ENCODE results near the gene PIK3AP1. TPM values are rescaled to one million over a fixed set of nuclear protein-coding genes. Genes with fewer than 3 reads are reported as not detected.
"Not testable (repeated sequence)": the region's sequence is repeated elsewhere in the genome, so short reads cannot be mapped to it uniquely, and the experiment has no call there.

PIK3AP1 gene
- total RNA-seq, 1 experiment from 2014 or later: 4.3 TPM

DNA sequence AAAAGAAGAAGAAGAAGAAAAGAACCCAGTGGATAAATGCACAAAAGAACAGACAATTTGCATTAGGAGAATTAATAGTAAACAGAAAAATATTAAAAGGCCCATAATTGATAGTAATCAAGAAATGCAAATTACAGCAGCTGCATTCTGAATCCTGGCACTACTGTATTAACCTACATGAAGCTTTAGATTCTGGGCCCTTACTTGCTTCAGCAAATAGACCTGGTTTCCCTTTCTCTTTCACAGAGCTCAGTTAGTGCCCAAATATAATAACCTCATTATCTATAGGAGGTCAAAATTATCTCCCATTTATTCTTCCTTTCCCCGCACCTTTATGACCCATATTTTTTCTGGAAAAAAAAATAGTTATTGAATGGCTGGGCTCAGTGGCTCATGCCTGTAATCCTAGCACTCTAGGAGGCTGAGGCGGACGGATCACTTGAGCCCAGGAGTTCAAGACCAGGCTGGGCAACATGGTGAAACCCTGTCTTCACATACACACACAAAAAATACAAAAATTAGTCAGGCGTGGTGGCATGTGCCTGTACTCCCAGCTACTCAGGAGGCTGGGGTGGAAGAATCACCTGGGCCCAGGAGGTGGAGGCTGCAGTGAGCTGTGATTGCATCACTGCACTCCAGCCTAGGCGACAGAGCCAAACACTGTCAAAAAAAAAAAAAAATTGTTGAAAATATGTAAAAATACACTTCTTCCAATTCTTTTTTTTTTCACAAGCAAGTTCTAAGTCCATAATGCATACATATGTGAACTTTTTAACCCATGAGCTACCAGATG, 36.0 kb upstream of the PIK3AP1 start (continued):
- TF ChIP-seq, protein P1, sequence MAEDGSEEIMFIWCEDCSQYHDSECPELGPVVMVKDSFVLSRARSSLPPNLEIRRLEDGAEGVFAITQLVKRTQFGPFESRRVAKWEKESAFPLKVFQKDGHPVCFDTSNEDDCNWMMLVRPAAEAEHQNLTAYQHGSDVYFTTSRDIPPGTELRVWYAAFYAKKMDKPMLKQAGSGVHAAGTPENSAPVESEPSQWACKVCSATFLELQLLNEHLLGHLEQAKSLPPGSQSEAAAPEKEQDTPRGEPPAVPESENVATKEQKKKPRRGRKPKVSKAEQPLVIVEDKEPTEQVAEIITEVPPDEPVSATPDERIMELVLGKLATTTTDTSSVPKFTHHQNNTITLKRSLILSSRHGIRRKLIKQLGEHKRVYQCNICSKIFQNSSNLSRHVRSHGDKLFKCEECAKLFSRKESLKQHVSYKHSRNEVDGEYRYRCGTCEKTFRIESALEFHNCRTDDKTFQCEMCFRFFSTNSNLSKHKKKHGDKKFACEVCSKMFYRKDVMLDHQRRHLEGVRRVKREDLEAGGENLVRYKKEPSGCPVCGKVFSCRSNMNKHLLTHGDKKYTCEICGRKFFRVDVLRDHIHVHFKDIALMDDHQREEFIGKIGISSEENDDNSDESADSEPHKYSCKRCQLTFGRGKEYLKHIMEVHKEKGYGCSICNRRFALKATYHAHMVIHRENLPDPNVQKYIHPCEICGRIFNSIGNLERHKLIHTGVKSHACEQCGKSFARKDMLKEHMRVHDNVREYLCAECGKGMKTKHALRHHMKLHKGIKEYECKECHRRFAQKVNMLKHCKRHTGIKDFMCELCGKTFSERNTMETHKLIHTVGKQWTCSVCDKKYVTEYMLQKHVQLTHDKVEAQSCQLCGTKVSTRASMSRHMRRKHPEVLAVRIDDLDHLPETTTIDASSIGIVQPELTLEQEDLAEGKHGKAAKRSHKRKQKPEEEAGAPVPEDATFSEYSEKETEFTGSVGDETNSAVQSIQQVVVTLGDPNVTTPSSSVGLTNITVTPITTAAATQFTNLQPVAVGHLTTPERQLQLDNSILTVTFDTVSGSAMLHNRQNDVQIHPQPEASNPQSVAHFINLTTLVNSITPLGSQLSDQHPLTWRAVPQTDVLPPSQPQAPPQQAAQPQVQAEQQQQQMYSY (CRISPR knock-in tag; IDR thresholded peaks at IDR 0.05): no peak

DNA sequence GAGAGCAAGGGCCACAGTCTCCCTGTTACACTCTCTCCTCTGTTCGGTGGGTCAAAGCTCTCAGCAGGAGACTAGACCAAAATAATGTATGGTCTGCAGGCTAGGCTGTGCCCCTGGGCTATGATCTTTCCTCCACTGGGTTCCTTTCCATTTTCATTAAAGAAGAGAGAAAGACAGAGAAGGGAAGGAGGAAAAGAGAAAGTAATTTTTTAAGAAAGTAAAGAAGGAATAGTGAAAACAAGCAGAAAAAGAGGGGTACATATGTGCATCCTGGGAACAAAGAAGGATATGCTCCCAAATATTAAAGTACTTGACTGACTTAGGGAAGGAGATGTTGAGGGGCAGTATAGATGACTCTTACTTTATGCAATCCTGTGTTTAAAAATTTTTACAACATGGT, 33.6 kb upstream of the PIK3AP1 start:
- CTCF ChIA-PET: no interaction called here

DNA sequence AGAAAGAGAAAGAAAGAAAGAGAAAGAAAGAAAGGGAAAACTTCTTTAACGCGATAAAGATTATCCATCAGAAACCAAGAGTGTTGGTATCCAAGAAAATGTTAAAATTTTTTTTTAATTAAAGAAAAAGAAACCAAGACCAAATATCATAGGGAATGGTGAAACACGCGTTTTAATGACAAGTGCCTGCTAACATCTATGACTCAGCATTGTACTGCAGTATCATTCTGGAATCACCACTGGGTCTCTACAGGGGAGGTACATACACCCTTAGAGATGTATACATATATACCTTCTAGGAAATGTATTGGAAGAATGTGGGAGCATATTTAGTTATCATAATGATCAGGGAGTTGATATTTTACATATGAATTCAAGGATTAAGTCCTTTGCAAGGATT, 32.1 kb upstream of the PIK3AP1 start:
- ChIA-PET POLR2A (no interaction called here), CTCF (no interaction called here)
- Mint-ChIP-seq H3K27me3 (ENCODE audit: low read depth) (no peaks in the 10 kb centered on the region), H3K36me3 (no peaks in the 10 kb centered on the region), H3K9me3 (no peaks in the 10 kb centered on the region), H3K27ac (no peak overlapping the region), H3K4me3 (no peak overlapping the region), H3K4me1 (no peaks in the 10 kb centered on the region)
- TF ChIP-seq FOXP1 (CRISPR knock-in tag; IDR thresholded peaks at IDR 0.05; ENCODE audit: borderline replicate concordance) (no peak), GABPB1 (CRISPR knock-in tag; IDR thresholded peaks at IDR 0.05) (no peak), ETV6 (CRISPR knock-in tag; IDR thresholded peaks at IDR 0.05) (no peak), NR3C1 (CRISPR knock-in tag; conservative IDR thresholded peaks at IDR 0.05; ENCODE audit: low read depth) (no peak)
- TF ChIP-seq, protein P2, sequence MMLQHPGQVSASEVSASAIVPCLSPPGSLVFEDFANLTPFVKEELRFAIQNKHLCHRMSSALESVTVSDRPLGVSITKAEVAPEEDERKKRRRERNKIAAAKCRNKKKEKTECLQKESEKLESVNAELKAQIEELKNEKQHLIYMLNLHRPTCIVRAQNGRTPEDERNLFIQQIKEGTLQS (CRISPR knock-in tag; conservative IDR thresholded peaks at IDR 0.05): no peak
- TF ChIP-seq, protein P3, sequence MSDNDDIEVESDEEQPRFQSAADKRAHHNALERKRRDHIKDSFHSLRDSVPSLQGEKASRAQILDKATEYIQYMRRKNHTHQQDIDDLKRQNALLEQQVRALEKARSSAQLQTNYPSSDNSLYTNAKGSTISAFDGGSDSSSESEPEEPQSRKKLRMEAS (CRISPR knock-in tag; IDR thresholded peaks at IDR 0.05): no peak
- DNase-seq (ENCODE audit: low spot score) (no peak), ATAC-seq (no peak)

More for the DNA sequence above, 33.6 kb upstream of the PIK3AP1 start:
- H3K27ac Mint-ChIP-seq: no peak overlapping the region
- H3K4me3 Mint-ChIP-seq: no peak overlapping the region
- H3K36me3 Mint-ChIP-seq: no peaks in the 10 kb centered on the region
- H3K4me1 Mint-ChIP-seq: no peaks in the 10 kb centered on the region
- POLR2A ChIA-PET: no interaction called here
- TF ChIP-seq RELA (CRISPR knock-in tag; IDR thresholded peaks at IDR 0.05; ENCODE audit: borderline replicate concordance): no peak
- TF ChIP-seq, protein P4, sequence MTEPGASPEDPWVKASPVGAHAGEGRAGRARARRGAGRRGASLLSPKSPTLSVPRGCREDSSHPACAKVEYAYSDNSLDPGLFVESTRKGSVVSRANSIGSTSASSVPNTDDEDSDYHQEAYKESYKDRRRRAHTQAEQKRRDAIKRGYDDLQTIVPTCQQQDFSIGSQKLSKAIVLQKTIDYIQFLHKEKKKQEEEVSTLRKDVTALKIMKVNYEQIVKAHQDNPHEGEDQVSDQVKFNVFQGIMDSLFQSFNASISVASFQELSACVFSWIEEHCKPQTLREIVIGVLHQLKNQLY (CRISPR knock-in tag; IDR thresholded peaks at IDR 0.05): no peak
- no peaks in the 10 kb centered on the region for H3K27me3 Mint-ChIP-seq (ENCODE audit: low read depth)
- no peak for DNase-seq (ENCODE audit: low spot score)
- no peaks in the 10 kb centered on the region for H3K9me3 Mint-ChIP-seq
- ATAC-seq: no peak

DNA sequence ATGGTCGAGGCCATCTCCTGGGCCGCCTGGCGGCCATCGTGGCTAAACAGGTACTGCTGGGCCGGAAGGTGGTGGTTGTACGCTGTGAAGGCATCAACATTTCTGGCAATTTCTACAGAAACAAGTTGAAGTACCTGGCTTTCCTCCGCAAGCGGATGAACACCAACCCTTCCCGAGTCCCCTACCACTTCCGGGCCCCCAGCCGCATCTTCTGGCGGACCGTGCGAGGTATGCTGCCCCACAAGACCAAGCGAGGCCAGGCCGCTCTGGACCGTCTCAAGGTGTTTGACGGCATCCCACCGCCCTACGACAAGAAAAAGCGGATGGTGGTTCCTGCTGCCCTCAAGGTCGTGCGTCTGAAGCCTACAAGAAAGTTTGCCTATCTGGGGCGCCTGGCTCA, 30.0 kb upstream of the PIK3AP1 start:
- H3K9me3 Mint-ChIP-seq; H3K27ac Mint-ChIP-seq; DNase-seq (ENCODE audit: low spot score); H3K36me3 Mint-ChIP-seq; H3K4me3 Mint-ChIP-seq; H3K27me3 Mint-ChIP-seq (ENCODE audit: low read depth); H3K4me1 Mint-ChIP-seq; POLR2A ChIA-PET; ATAC-seq: not testable (repeated sequence)
- CTCF ChIA-PET: interaction anchor here (0.7 to 0.8 kb wide), 2 partner anchors 110 to 386 kb away, joined by 4 to 5 read pairs; no protein-coding TSS in a partner anchor

DNA sequence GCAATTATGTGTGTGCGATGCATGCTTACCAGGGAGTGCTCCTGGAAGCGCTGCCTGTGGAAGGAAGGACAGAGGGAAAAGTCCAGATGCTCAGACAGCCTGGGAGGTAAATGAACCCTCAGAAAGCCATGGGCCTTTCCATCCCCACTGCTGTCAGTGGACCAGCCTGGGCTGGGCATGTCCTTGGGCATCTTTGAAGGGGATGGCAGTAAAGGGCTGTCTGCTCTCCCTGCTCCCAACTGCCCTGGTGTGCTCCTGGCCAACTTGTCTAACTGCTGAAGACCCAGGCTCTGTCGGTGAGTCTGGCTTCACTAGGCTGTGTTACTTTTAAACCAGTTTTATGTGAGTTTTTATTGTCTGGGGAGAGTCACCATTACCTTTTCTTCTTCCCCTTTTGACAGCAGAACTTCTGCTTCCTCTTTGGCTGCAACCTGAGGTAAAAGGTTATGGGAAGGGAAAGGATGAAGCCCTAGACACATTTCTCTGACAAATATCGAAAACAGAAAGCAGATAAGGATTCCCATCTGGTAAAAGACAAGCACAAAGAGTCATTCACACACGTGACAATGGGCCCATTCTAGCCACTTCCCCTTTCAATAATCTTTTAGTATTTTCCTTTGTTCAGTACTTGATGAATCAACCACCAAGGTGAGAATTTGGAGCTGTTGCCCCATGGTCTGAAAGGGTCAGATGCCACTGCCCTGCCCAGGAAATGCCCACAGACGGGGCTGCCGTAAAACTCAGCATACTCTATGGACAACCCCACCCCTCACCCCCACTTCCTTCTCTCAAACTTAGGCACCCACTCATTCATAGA, 27.6 kb upstream of the PIK3AP1 start:
- no peaks in the 10 kb centered on the region for H3K27me3 Mint-ChIP-seq (ENCODE audit: low read depth)
- H3K36me3 Mint-ChIP-seq: no peaks in the 10 kb centered on the region
- ATAC-seq (no peak), DNase-seq (ENCODE audit: low spot score) (no peak)
- no peak overlapping the region for H3K27ac Mint-ChIP-seq
- H3K4me1 Mint-ChIP-seq: 0 out of 2 replicates have a peak, but pooled peaks cover 2% of the 10 kb centered on the region
- H3K9me3 Mint-ChIP-seq: no peaks in the 10 kb centered on the region
- ChIA-PET POLR2A (no interaction called here), CTCF (interaction anchor here (1.0 to 2.0 kb wide), 2 partner anchors 107 to 278 kb away, joined by 3 to 6 read pairs; no protein-coding TSS in a partner anchor)
- no peak overlapping the region for H3K4me3 Mint-ChIP-seq
- TF ChIP-seq, protein P5, sequence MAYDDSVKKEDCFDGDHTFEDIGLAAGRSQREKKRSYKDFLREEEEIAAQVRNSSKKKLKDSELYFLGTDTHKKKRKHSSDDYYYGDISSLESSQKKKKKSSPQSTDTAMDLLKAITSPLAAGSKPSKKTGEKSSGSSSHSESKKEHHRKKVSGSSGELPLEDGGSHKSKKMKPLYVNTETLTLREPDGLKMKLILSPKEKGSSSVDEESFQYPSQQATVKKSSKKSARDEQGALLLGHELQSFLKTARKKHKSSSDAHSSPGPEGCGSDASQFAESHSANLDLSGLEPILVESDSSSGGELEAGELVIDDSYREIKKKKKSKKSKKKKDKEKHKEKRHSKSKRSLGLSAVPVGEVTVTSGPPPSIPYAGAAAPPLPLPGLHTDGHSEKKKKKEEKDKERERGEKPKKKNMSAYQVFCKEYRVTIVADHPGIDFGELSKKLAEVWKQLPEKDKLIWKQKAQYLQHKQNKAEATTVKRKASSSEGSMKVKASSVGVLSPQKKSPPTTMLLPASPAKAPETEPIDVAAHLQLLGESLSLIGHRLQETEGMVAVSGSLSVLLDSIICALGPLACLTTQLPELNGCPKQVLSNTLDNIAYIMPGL (CRISPR knock-in tag; IDR thresholded peaks at IDR 0.05): no peak
- TF ChIP-seq ZBTB21 (CRISPR knock-in tag; IDR thresholded peaks at IDR 0.05; ENCODE audit: borderline replicate concordance): no peak
- no peak for TF ChIP-seq NFATC4 (CRISPR knock-in tag; IDR thresholded peaks at IDR 0.05)
- TF ChIP-seq GTF2I (CRISPR knock-in tag; conservative IDR thresholded peaks at IDR 0.05): no peak
- TF ChIP-seq, protein P6, sequence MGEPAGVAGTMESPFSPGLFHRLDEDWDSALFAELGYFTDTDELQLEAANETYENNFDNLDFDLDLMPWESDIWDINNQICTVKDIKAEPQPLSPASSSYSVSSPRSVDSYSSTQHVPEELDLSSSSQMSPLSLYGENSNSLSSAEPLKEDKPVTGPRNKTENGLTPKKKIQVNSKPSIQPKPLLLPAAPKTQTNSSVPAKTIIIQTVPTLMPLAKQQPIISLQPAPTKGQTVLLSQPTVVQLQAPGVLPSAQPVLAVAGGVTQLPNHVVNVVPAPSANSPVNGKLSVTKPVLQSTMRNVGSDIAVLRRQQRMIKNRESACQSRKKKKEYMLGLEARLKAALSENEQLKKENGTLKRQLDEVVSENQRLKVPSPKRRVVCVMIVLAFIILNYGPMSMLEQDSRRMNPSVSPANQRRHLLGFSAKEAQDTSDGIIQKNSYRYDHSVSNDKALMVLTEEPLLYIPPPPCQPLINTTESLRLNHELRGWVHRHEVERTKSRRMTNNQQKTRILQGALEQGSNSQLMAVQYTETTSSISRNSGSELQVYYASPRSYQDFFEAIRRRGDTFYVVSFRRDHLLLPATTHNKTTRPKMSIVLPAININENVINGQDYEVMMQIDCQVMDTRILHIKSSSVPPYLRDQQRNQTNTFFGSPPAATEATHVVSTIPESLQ (CRISPR knock-in tag; IDR thresholded peaks at IDR 0.05): no peak
- TF ChIP-seq, protein P7, sequence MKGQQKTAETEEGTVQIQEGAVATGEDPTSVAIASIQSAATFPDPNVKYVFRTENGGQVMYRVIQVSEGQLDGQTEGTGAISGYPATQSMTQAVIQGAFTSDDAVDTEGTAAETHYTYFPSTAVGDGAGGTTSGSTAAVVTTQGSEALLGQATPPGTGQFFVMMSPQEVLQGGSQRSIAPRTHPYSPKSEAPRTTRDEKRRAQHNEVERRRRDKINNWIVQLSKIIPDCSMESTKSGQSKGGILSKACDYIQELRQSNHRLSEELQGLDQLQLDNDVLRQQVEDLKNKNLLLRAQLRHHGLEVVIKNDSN (CRISPR knock-in tag; IDR thresholded peaks at IDR 0.05): no peak
